ENCODE data around the gene SNUPN. TPM values are rescaled to one million over a fixed set of nuclear protein-coding genes. Genes with fewer than 3 reads are reported as not detected.

Gene SNUPN
- polyA plus RNA-seq, 1 of the 3 experiments (the other 2 are of a cell fraction), result 31.7 TPM

GRCh38 chr15:75551091-75551490 lies 74.4 kb downstream of the SNUPN start:
- Histone ChIP-seq H3K9me3 (no peaks in the 10 kb centered on the region), H3K79me2 (ENCODE audit: insufficient read depth) (peaks cover 98% of the 10 kb centered on the region), H3K27me3 (ENCODE audit: insufficient read depth) (no peaks in the 10 kb centered on the region), H3K9me2 (no peaks in the 10 kb centered on the region), H3K4me1 (ENCODE audit: control insufficient read depth in 1 of 2, insufficient read depth in 2 of 2, low read depth in 1 of 2, low read length in 1 of 2) (no peaks in the 10 kb centered on the region), H3K9ac (no peak overlapping the region), H2AFZ (ENCODE audit: low read depth) (no peak overlapping the region), H4K20me1 (ENCODE audit: insufficient read depth) (peaks cover 65% of the 10 kb centered on the region), H3F3A (replicated peaks; ENCODE audit: insufficient read depth) (peaks cover 6% of the 10 kb centered on the region), H3K36me3 (replicated peaks in 1 of 2; ENCODE audit: control insufficient read depth in 1 of 2, insufficient read depth in 2 of 2, low read length in 1 of 2) (no peaks in the 10 kb centered on the region), H3K27ac (ENCODE audit: low read depth in 2 of 2, low read length in 1 of 2) (no peak overlapping the region), H3K4me2 (no peak overlapping the region), H3K4me3 (ENCODE audit: low read depth in 2 of 2, low read length in 1 of 2) (no peak overlapping the region)
- ChIA-PET POLR2A (no interaction called here), CTCF (no interaction called here)
- 98% methylated on average over 4 of the region's 4 CpGs for WGBS (ENCODE audit: low lambda C conversion rate)
- DNase-seq, result no peak
- TF ChIP-seq GABPA (IDR thresholded peaks at IDR 0.05; ENCODE audit: low read depth) (no peak), USF2 (IDR thresholded peaks at IDR 0.05; ENCODE audit: borderline replicate concordance, low read depth, low read length) (no peak), RFX5 (IDR thresholded peaks at IDR 0.05; ENCODE audit: low read length) (no peak), ZBTB33 (IDR thresholded peaks at IDR 0.05; ENCODE audit: borderline replicate concordance, low read depth) (no peak), SIN3A (IDR thresholded peaks at IDR 0.05; ENCODE audit: borderline replicate concordance, low read depth, low read length) (no peak), REST (IDR thresholded peaks at IDR 0.05; ENCODE audit: low read depth, low read length) (no peak), ELF1 (IDR thresholded peaks at IDR 0.05) (no peak), USF1 (IDR thresholded peaks at IDR 0.05; ENCODE audit: borderline replicate concordance, low read depth) (no peak), RAD21 (IDR thresholded peaks at IDR 0.05; ENCODE audit: low read length) (no peak), NFIC (IDR thresholded peaks at IDR 0.05; ENCODE audit: borderline replicate concordance) (no peak), MEF2A (IDR thresholded peaks at IDR 0.05; ENCODE audit: borderline replicate concordance, low read depth) (no peak)

Other genes with a start within 250 kb of the SNUPN start
- gene SIN3A, start 174.0 kb downstream of the SNUPN start, polyA plus RNA-seq (2012; rRNA removed), result 32.2 and 38.3 TPM in 2 replicates
- 25.9 and 41.1 TPM in 2 replicates for gene PTPN9, start 46.4 kb downstream of the SNUPN start, polyA plus RNA-seq (2012; rRNA removed)
- gene IMP3, start 14.5 kb upstream of the SNUPN start, polyA plus RNA-seq (2012; rRNA removed), result 56.1 and 56.2 TPM in 2 replicates
- gene SNX33, start 22.2 kb upstream of the SNUPN start, polyA plus RNA-seq (2012; rRNA removed), result 7.7 and 8.5 TPM in 2 replicates
- gene CSPG4, start 87.1 kb upstream of the SNUPN start, polyA plus RNA-seq (2012; rRNA removed), result 0.28 and 0.35 TPM in 2 replicates
- 14.5 and 15.4 TPM in 2 replicates for gene UBE2Q2, start 217.7 kb upstream of the SNUPN start, polyA plus RNA-seq (2012; rRNA removed)

Data from SK-N-SH (cell line).